ENCODE results near the gene KCNK4.

DNA sequence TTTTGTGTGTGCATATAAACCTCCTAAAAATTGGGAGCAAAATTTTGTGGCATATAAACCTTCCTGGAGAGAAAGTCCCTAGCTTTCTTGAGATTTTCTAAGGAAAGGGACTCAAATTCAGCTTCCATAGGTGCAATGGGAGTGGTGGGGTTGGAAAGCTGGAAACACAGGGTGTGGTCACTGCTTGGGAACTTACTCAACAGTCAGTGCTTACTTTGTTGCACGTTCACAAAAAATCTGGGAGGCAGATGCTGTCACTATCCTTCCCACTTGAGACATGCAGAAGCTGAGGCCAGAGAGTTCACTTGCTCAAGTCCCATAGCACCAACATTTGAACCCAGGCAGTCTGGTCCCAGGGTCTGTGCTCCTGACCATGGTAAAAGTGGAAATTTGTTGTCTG lies 5.1 kb downstream of the KCNK4 start:
- TF ChIP-seq, protein P1, sequence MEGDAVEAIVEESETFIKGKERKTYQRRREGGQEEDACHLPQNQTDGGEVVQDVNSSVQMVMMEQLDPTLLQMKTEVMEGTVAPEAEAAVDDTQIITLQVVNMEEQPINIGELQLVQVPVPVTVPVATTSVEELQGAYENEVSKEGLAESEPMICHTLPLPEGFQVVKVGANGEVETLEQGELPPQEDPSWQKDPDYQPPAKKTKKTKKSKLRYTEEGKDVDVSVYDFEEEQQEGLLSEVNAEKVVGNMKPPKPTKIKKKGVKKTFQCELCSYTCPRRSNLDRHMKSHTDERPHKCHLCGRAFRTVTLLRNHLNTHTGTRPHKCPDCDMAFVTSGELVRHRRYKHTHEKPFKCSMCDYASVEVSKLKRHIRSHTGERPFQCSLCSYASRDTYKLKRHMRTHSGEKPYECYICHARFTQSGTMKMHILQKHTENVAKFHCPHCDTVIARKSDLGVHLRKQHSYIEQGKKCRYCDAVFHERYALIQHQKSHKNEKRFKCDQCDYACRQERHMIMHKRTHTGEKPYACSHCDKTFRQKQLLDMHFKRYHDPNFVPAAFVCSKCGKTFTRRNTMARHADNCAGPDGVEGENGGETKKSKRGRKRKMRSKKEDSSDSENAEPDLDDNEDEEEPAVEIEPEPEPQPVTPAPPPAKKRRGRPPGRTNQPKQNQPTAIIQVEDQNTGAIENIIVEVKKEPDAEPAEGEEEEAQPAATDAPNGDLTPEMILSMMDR (IDR thresholded peaks at IDR 0.05), result no peak
- TF ChIP-seq POLR2A (IDR thresholded peaks at IDR 0.05), result no peak

All from adrenal gland (tissue), 5 donors.